B cell (primary cell): ENCODE results near the gene TYK2.

Source experiments
- CTCF ChIP-seq: fragments of 200-600 bp; IDR thresholded peaks from one replicate; pipeline ENCODE4 v1.8.0; 2022; ENCODE audit warnings: antibody characterized with exemption, mild to moderate bottlenecking
- EZH2 ChIP-seq: IDR thresholded peaks from 2 replicates; pipeline ENCODE4 v1.6.1; 2012; ENCODE audit warnings: borderline replicate concordance, low read depth, mild to moderate bottlenecking, moderate library complexity, low read length; ENCODE audit not compliant: insufficient read depth, poor library complexity, severe bottlenecking

DNA sequence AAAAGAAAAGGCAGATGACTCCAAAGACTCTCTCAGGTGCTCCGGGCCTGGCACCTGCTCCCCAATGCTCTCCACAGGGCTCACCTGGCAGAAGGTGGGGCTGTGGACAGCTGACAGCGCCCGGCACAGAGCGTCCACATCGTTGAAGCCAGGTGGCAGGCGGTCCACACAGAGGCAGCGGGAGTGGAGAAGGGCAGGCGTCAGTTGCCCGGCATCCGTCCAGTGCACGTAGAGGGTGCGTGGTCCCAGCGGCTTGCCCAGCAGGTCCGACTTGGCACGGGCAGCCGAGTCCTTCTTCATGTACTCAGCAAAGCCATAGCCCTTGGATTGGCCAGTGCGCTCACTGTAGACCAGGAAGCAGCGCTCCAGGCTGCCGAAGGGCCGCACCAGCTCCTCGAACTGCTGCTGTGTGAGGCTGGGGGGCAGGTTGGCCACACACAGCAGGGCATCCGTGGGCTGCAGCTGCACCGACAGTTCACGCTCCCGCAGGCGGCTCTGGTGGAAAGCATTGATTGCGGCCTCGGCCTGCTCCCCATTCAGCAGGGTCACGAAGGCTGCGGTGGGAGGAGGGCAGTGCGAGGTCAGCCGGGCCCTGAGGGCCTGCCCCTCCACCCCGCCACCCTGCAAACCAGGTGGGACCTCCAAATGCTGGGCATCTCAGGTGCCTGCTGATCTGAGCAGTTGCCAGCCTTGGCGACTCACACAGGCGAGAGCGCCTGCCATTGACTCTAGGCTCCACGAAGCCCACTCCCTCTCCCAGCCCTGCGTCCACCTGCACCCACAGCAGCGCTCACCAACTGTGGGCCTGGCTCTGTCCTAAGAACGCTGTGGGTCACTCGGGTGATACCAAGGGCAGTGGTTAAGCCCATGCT is 51.6 kb downstream of the TYK2 start:
- TF ChIP-seq CTCF (no peak), EZH2 (no peak)
